Measurements from ENCODE around the gene PPIF. TPM values are rescaled to one million over a fixed set of nuclear protein-coding genes. Genes with fewer than 3 reads are reported as not detected.
A peak's percentile ranks its signal among the peaks of the same experiment; 100 is the strongest.

Gene PPIF
- polyA plus RNA-seq, 1 donor (not counting 4 experiments of a cell fraction or from before 2014, with no cell fraction given), result 71.3 TPM

GRCh38 chr10:79346388-79347225 is 662 bp upstream of the PPIF start:
- H3K27ac ChIP-seq (ENCODE audit: control insufficient read depth, insufficient read depth, low read length), result peak overlapping the region; percentile 91
- peak overlapping the region; percentile 97 for H3K9ac ChIP-seq (ENCODE audit: control insufficient read depth, extremely low read depth, insufficient read depth, low read length)
- peaks cover 36% of the 10 kb centered on the region for H3K79me2 ChIP-seq (ENCODE audit: control insufficient read depth, insufficient read depth, low read length)
- peak overlapping the region; percentile 15 for H2AFZ ChIP-seq (ENCODE audit: control insufficient read depth, low read length)
- no peaks in the 10 kb centered on the region for H3K27me3 ChIP-seq (ENCODE audit: control insufficient read depth, extremely low read depth, insufficient read depth, low read length)
- H3K4me2 ChIP-seq (ENCODE audit: control insufficient read depth, extremely low read depth, insufficient read depth, low read depth, low read length), result peak overlapping the region; percentile 71
- H4K20me1 ChIP-seq (ENCODE audit: control insufficient read depth, extremely low read depth, insufficient read depth, low read length), result peaks cover 12% of the 10 kb centered on the region
- dilution Hi-C loops (cut with MboI; ENCODE audit: extremely low pct_ligation_motif_present, low sequenced_read_pairs), result no loop called here
- peak overlapping the region in 1 of 3 experiments; percentile 14 for H3K4me3 ChIP-seq (ENCODE audit: control insufficient read depth in 2 of 3, extremely low read depth in 1 of 3, insufficient read depth in 2 of 3, low read depth in 1 of 3, low read length in 3 of 3)
- no peak for TF ChIP-seq EZH2 (IDR thresholded peaks at IDR 0.05; ENCODE audit: low read length)
- TF ChIP-seq, protein P1, sequence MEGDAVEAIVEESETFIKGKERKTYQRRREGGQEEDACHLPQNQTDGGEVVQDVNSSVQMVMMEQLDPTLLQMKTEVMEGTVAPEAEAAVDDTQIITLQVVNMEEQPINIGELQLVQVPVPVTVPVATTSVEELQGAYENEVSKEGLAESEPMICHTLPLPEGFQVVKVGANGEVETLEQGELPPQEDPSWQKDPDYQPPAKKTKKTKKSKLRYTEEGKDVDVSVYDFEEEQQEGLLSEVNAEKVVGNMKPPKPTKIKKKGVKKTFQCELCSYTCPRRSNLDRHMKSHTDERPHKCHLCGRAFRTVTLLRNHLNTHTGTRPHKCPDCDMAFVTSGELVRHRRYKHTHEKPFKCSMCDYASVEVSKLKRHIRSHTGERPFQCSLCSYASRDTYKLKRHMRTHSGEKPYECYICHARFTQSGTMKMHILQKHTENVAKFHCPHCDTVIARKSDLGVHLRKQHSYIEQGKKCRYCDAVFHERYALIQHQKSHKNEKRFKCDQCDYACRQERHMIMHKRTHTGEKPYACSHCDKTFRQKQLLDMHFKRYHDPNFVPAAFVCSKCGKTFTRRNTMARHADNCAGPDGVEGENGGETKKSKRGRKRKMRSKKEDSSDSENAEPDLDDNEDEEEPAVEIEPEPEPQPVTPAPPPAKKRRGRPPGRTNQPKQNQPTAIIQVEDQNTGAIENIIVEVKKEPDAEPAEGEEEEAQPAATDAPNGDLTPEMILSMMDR (optimal IDR thresholded peaks at IDR 0.05 in 1 of 3, IDR thresholded peaks at IDR 0.05 in 1 of 3, conservative IDR thresholded peaks at IDR 0.05 in 1 of 3; ENCODE audit: extremely low read depth in 1 of 3, insufficient read depth in 2 of 3, low read length in 3 of 3), result no peak
- FAIRE-seq (no peak), DNase-seq (ENCODE audit: low read depth, low spot score) (no peak)
- H3K9me3 ChIP-seq (ENCODE audit: control insufficient read depth, low read depth, low read length), result no peaks in the 10 kb centered on the region
- H3K9me1 ChIP-seq (ENCODE audit: control insufficient read depth, extremely low read depth, insufficient read depth, low read length), result peaks cover 5% of the 10 kb centered on the region
- H3K4me1 ChIP-seq (ENCODE audit: control insufficient read depth, extremely low read depth, insufficient read depth, low read length), result peaks cover 30% of the 10 kb centered on the region
- peaks cover 24 to 29% of the 10 kb centered on the region in 2 experiments for H3K36me3 ChIP-seq (ENCODE audit: control insufficient read depth in 2 of 2, extremely low read depth in 1 of 2, insufficient read depth in 2 of 2, low read length in 2 of 2)

GRCh38 chr10:79347894-79348639 is 798 bp downstream of the PPIF start:
- H2AFZ ChIP-seq (ENCODE audit: control insufficient read depth, low read length), result peak overlapping the region; percentile 26
- peak overlapping the region; percentile 98 for H3K4me2 ChIP-seq (ENCODE audit: control insufficient read depth, extremely low read depth, insufficient read depth, low read depth, low read length)
- H3K9ac ChIP-seq (ENCODE audit: control insufficient read depth, extremely low read depth, insufficient read depth, low read length), result peak overlapping the region; percentile 97
- peak overlapping the region; percentile 91 for H3K27ac ChIP-seq (ENCODE audit: control insufficient read depth, insufficient read depth, low read length)
- FAIRE-seq (no peak), DNase-seq (ENCODE audit: low read depth, low spot score) (no peak)
- peaks cover 32 to 44% of the 10 kb centered on the region in 2 experiments for H3K36me3 ChIP-seq (ENCODE audit: control insufficient read depth in 2 of 2, extremely low read depth in 1 of 2, insufficient read depth in 2 of 2, low read length in 2 of 2)
- TF ChIP-seq, protein P1 (optimal IDR thresholded peaks at IDR 0.05 in 1 of 3, IDR thresholded peaks at IDR 0.05 in 1 of 3, conservative IDR thresholded peaks at IDR 0.05 in 1 of 3; ENCODE audit: extremely low read depth in 1 of 3, insufficient read depth in 2 of 3, low read length in 3 of 3), result no peak
- TF ChIP-seq EZH2 (IDR thresholded peaks at IDR 0.05; ENCODE audit: low read length), result no peak
- H3K27me3 ChIP-seq (ENCODE audit: control insufficient read depth, extremely low read depth, insufficient read depth, low read length), result no peaks in the 10 kb centered on the region
- peaks cover 23% of the 10 kb centered on the region for H4K20me1 ChIP-seq (ENCODE audit: control insufficient read depth, extremely low read depth, insufficient read depth, low read length)
- peaks cover 29% of the 10 kb centered on the region for H3K4me1 ChIP-seq (ENCODE audit: control insufficient read depth, extremely low read depth, insufficient read depth, low read length)
- peak overlapping the region; percentile 76 to 87 (median 80) for H3K4me3 ChIP-seq (ENCODE audit: control insufficient read depth in 2 of 3, extremely low read depth in 1 of 3, insufficient read depth in 2 of 3, low read depth in 1 of 3, low read length in 3 of 3)
- peaks cover 43% of the 10 kb centered on the region for H3K79me2 ChIP-seq (ENCODE audit: control insufficient read depth, insufficient read depth, low read length)
- dilution Hi-C loops (cut with MboI; ENCODE audit: extremely low pct_ligation_motif_present, low sequenced_read_pairs), result no loop called here
- H3K9me3 ChIP-seq (ENCODE audit: control insufficient read depth, low read depth, low read length), result no peaks in the 10 kb centered on the region
- H3K9me1 ChIP-seq (ENCODE audit: control insufficient read depth, extremely low read depth, insufficient read depth, low read length), result peaks cover 8% of the 10 kb centered on the region

Measured in keratinocyte (primary cell).